Transverse colon (tissue), 4 donors: Measurements from ENCODE around the gene CELF4. TPM values are rescaled to one million over a fixed set of nuclear protein-coding genes. Genes with fewer than 3 reads are reported as not detected.

Experiments used
- DNase-seq: peaks from one replicate; pipeline ENCODE4 v3.0.0-alpha.2; 2019
- H3K27ac ChIP-seq, 4 donors: fragments of 200-600 bp; sonication (generic); 2 replicates each; pipeline ENCODE4 v1.5.1; 2016 to 2018; ENCODE audit warnings: inconsistent platforms in 4 of 4
- H3K27me3 ChIP-seq: fragments of 200-600 bp; sonication (generic); 2 replicates; pipeline ENCODE4 v1.5.1; 2017; ENCODE audit warnings: inconsistent platforms
- H3K36me3 ChIP-seq, 4 donors: fragments of 200-600 bp; sonication (generic); 2 replicates each; pipeline ENCODE4 v1.5.1; 2017 to 2019; ENCODE audit warnings: inconsistent platforms in 4 of 4
- H3K4me1 ChIP-seq, 4 donors: fragments of 200-600 bp; sonication (generic); 2 replicates each; pipeline ENCODE4 v1.5.1; 2017 to 2020; ENCODE audit warnings: inconsistent platforms in 4 of 4
- H3K4me3 ChIP-seq, 4 donors: fragments of 200-600 bp; sonication (generic); 1 replicate in 1 of 4; 2 replicates in 3 of 4; pipeline versions ENCODE4 v1.5.1 to v1.6.1; 2017 to 2019; ENCODE audit warnings: inconsistent platforms in 4 of 4
- H3K9me3 ChIP-seq, 2 donors: fragments of 200-600 bp; sonication (generic); 2 replicates each; pipeline ENCODE4 v1.5.1; 2017 to 2019; ENCODE audit warnings: inconsistent platforms in 2 of 2
- EP300 ChIP-seq: sonication (generic); formaldehyde crosslinking; IDR thresholded peaks from one replicate; pipeline ENCODE4 v1.6.1; 2017; ENCODE audit warnings: antibody characterized with exemption, low read depth
- POLR2A ChIP-seq: fragments of 450-650 bp; IDR thresholded peaks from one replicate; pipeline ENCODE4 v1.6.1; 2016; ENCODE audit warnings: antibody characterized with exemption, mild to moderate bottlenecking, moderate library complexity
- POLR2AphosphoS5 ChIP-seq, 3 donors: sonication (generic); formaldehyde crosslinking; IDR thresholded peaks; one replicate each; pipeline ENCODE4 v1.6.1; 2016; ENCODE audit warnings: antibody characterized with exemption in 3 of 3
- WGBS, 2 donors: methylation state at CpG; one replicate each; pipeline ENCODE4 v1.1.5; 2018; ENCODE audit warnings: low coverage in 1 of 2; 5-methylcytosine and 5-hydroxymethylcytosine counted together
- in situ Hi-C, 4 donors: fragments of 200-750 bp; cut with MboI; loops; one replicate each; pipeline versions ENCODE4 v1.15.0 to v1.15.1; 2017; ENCODE audit warnings: low sequenced_read_pairs in 3 of 4, low pct_ligation_motif_present in 1 of 4, low pct_unique_long_range_greater_than_20kb in 1 of 4
- intact Hi-C: fragments of 100-400 bp; cut with DNase I; formaldehyde crosslinking; loops from one replicate; pipeline ENCODE4 v1.15.1; 2023; ENCODE audit warnings: low total_unique reads
- total RNA-seq, 4 donors: library from RNA; depleted of rRNA; stranded (reverse); fragments of >200 nt; gene quantifications; one replicate each; pipeline ENCODE4 v1.1.0, GENCODE V29; 2016
- TF ChIP-seq, protein P1 (sequence below), 5 experiments: fragments of 200-600 bp in 3 of 5; fragments of 450-650 bp in 2 of 5; sonication (generic) in 3 of 5; IDR thresholded peaks; 1 replicate in 2 of 5; 2 replicates in 3 of 5; pipeline ENCODE4 v1.5.1; 2016 to 2017; ENCODE audit warnings: antibody characterized with exemption in 5 of 5, inconsistent platforms in 3 of 5, mild to moderate bottlenecking in 2 of 5, moderate library complexity in 1 of 5

Gene CELF4
- total RNA-seq, 4 donors from 2014 or later, result 0.14 to 0.75 TPM; not detected in 2

DNA sequence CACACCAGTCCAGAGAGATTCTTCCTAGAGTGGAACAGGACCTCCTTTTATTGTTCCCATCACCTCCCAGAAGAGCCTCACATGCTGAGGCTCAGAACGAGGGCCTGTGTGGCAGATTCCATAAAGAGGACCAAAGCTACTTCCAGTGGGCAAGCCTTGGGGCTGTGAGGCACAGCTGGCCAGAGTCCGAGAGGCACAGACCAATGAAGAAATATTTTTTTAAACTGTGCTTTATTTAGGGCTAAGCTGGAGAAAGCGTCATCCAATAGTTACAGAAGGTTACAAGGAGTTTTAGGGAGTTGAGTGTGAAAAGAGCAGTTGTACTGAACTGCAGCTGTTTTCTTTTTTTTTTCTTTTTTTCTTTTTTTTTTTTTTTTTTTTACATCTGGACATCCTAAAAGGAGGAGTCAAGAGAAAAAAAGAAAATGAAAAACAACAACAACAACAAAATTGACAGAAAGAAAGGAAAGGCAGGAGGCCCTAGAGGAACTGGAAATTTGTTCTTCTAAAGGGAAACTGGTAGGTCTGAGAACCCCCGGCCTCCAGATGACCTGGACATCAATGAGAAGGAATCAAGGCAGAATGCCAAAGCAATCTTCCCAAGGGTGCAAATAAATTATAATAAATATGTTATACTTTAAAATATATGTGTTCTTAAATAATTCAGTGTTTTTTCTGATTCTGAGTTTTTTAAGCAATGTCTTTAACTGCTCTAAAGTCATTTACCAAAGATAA is 322.6 kb downstream of the CELF4 start:
- in situ Hi-C loops (loop anchor here in 1 of 4 donors (25.0 kb wide), 1 partner anchor 119 kb away; no protein-coding TSS in a partner anchor), intact Hi-C loops (no loop called here)
- Histone ChIP-seq H3K36me3 (no peaks in the 10 kb centered on the region), H3K4me1 (peaks cover 0 to 4% (median 0%) of the 10 kb centered on the region in 4 donors), H3K27ac (no peak overlapping the region), H3K9me3 (no peaks in the 10 kb centered on the region), H3K27me3 (peaks cover 41% of the 10 kb centered on the region), H3K4me3 (no peak overlapping the region)
- TF ChIP-seq POLR2A (no peak), POLR2AphosphoS5 (IDR thresholded peaks at IDR 0.05) (no peak), EP300 (no peak)
- TF ChIP-seq, protein P1, sequence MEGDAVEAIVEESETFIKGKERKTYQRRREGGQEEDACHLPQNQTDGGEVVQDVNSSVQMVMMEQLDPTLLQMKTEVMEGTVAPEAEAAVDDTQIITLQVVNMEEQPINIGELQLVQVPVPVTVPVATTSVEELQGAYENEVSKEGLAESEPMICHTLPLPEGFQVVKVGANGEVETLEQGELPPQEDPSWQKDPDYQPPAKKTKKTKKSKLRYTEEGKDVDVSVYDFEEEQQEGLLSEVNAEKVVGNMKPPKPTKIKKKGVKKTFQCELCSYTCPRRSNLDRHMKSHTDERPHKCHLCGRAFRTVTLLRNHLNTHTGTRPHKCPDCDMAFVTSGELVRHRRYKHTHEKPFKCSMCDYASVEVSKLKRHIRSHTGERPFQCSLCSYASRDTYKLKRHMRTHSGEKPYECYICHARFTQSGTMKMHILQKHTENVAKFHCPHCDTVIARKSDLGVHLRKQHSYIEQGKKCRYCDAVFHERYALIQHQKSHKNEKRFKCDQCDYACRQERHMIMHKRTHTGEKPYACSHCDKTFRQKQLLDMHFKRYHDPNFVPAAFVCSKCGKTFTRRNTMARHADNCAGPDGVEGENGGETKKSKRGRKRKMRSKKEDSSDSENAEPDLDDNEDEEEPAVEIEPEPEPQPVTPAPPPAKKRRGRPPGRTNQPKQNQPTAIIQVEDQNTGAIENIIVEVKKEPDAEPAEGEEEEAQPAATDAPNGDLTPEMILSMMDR (IDR thresholded peaks at IDR 0.05), result no peak
- 73 to 84% methylated on average over 2 to 4 of the region's 4 CpGs for WGBS, 2 donors
- DNase-seq, result no peak

DNA sequence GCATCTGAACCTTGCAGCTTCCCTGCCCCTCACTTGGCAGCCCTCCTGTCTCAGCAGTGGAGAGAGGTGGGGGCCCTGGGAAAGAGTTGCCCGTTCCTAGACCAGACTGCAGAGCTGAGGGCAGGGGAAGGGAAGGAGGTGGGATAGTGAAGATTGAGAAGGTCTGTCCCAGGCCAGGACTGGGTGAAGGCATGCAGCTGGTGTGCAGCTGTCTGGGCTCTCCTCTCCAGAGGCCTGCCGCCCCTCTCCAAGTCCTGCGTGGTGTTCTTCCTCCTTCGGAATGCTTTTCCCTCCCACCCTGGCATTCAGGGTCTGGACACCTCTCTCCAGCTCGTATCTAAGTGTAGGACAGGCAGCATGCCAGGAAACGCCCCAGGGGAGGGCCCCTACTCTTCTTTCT is 323.5 kb downstream of the CELF4 start:
- H3K36me3 ChIP-seq, result no peaks in the 10 kb centered on the region
- no peak overlapping the region for H3K27ac ChIP-seq
- intact Hi-C loops (no loop called here), in situ Hi-C loops (loop anchor here in 1 of 4 donors (25.0 kb wide), 1 partner anchor 120 kb away; no protein-coding TSS in a partner anchor)
- peaks cover 0 to 4% (median 0%) of the 10 kb centered on the region in 4 donors for H3K4me1 ChIP-seq
- no peaks in the 10 kb centered on the region for H3K9me3 ChIP-seq
- TF ChIP-seq POLR2A (no peak), EP300 (no peak), POLR2AphosphoS5 (IDR thresholded peaks at IDR 0.05) (no peak)
- TF ChIP-seq, protein P1 (IDR thresholded peaks at IDR 0.05), result no peak
- DNase-seq, result no peak
- peaks cover 41% of the 10 kb centered on the region for H3K27me3 ChIP-seq
- no peak overlapping the region for H3K4me3 ChIP-seq
- WGBS, 2 donors, result 20 to 61% methylated on average over 1 to 6 of the region's 6 CpGs

DNA sequence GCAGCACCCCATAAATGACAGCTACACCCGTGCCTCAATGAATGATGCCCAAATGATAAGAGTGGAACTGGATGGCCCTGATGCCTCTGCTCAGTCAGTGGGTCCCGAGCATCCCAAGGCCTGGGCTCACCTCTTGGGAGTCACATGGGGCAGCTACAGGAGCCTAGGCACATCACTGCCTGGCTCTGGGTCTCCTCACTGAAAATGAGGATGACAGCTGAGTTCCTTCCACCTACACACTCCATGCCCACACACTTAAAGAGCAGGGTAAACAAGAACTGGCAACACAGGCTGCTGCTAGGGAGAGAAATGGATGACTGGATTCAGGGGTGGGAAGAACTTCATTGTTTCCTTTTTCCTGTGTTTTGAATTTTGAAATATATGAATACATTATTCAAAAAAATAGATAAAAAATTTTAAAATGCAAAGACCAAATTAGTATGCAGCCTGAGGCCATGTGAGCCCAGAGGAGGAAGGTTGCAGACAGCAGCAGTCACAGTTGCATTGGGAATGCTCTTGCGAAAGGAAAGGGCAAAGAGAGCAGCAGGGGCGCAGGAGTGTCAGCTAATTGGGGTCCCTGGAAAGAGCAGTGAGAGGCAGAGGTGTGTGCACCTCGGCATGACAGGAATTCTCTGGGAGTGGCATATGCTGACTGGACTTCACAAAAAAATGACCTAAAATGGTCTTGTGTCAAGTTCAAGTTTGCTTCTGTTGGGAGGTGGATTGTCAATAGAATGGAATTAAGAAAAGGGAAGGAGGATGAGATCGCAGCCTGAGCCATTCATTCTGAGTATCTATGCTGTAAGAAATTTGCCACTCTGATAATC is 327.1 kb downstream of the CELF4 start:
- H3K9me3 ChIP-seq, result no peaks in the 10 kb centered on the region
- no peak overlapping the region for H3K4me3 ChIP-seq
- peaks cover 15% of the 10 kb centered on the region for H3K27me3 ChIP-seq
- TF ChIP-seq POLR2A, result no peak
- TF ChIP-seq POLR2AphosphoS5 (IDR thresholded peaks at IDR 0.05), result no peak
- TF ChIP-seq, protein P1 (IDR thresholded peaks at IDR 0.05), result no peak
- no peak for TF ChIP-seq EP300
- no peaks in the 10 kb centered on the region for H3K4me1 ChIP-seq
- in situ Hi-C loops (loop anchor here in 1 of 4 donors (25.0 kb wide), 1 partner anchor 124 kb away; no protein-coding TSS in a partner anchor), intact Hi-C loops (loop anchor here (1.0 kb wide), 1 partner anchor 16 kb away; no protein-coding TSS in a partner anchor)
- H3K27ac ChIP-seq, result no peak overlapping the region
- DNase-seq, result no peak
- H3K36me3 ChIP-seq, result no peaks in the 10 kb centered on the region
- 75 to 92% methylated on average over 4 to 6 of the region's 6 CpGs for WGBS, 2 donors

DNA sequence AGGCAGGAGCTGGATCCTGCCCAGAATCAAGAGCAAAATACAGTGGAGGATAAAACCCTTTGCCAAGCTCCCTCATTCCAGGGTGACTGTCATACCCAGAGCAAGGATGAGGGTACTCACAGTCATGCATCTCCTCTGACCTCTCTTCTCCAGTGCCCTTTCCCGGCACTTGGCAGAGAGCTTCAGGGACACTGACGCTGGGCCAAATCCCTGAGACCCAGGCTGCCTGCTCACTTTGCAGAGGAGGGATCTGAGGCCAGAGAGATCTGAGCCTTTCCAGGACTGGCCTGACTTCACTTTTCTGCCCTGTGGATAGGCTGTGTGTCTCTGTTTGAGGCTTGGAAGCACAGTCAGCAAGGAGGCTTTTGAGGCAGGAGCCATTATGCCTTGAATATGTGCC is 330.0 kb downstream of the CELF4 start:
- Histone ChIP-seq H3K4me3 (no peak overlapping the region), H3K27me3 (no peaks in the 10 kb centered on the region), H3K9me3 (no peaks in the 10 kb centered on the region), H3K36me3 (no peaks in the 10 kb centered on the region), H3K4me1 (no peaks in the 10 kb centered on the region), H3K27ac (no peak overlapping the region)
- in situ Hi-C loops, result loop anchor here in 1 of 4 donors (25.0 kb wide), 1 partner anchor 127 kb away; no protein-coding TSS in a partner anchor
- DNase-seq, result no peak
- WGBS, 2 donors, result 90% methylated on average over 2 of the region's 2 CpGs; no CpG with 5 or more reads in 1 of the 2 donors
- TF ChIP-seq POLR2A (no peak), EP300 (no peak), POLR2AphosphoS5 (IDR thresholded peaks at IDR 0.05) (no peak)
- TF ChIP-seq, protein P1 (IDR thresholded peaks at IDR 0.05), result no peak
- intact Hi-C loops, result no loop called here
